HepG2 (cell line): ENCODE measurements around the gene LLGL2. TPM values are rescaled to one million over a fixed set of nuclear protein-coding genes. Genes with fewer than 3 reads are reported as not detected.

ENCODE experiments used
- EZH2 ChIP-seq: conservative IDR thresholded peaks from 2 replicates; pipeline ENCODE4 v1.6.1; 2012; ENCODE audit warnings: mild to moderate bottlenecking, low read depth, low read length, moderate library complexity
- GPN1 ChIP-seq: sonication (generic); formaldehyde crosslinking; IDR thresholded peaks from 2 replicates; pipeline ENCODE4 v1.5.1; 2020; ENCODE audit warnings: missing genetic modification reagents, borderline replicate concordance
- KDM2A ChIP-seq: sonication (generic); formaldehyde crosslinking; IDR thresholded peaks from 2 replicates; pipeline ENCODE4 v1.4.0; 2020; ENCODE audit warnings: low read depth, missing genetic modification reagents, borderline replicate concordance
- MED13 ChIP-seq: sonication (generic); formaldehyde crosslinking; IDR thresholded peaks from 2 replicates; pipeline ENCODE4 v1.5.0; 2020; ENCODE audit warnings: missing genetic modification reagents
- PCBP2 ChIP-seq: fragments of 200-400 bp; formaldehyde crosslinking; optimal IDR thresholded peaks from 2 replicates; pipeline ENCODE3; 2018; ENCODE audit warnings: low read length, low read depth; ENCODE audit not compliant: poor library complexity, severe bottlenecking
- REPIN1 ChIP-seq: sonication (generic); formaldehyde crosslinking; IDR thresholded peaks from 2 replicates; pipeline ENCODE4 v1.8.0; 2022; ENCODE audit warnings: missing genetic modification reagents, low read depth, mild to moderate bottlenecking, borderline replicate concordance
- SCMH1 ChIP-seq: sonication (generic); formaldehyde crosslinking; IDR thresholded peaks from 2 replicates; pipeline ENCODE4 v1.9.0; 2021; ENCODE audit warnings: missing genetic modification reagents, mild to moderate bottlenecking, borderline replicate concordance
- TBL1XR1 ChIP-seq: fragments of 150-350 bp; IDR thresholded peaks from 2 replicates; pipeline ENCODE4 v1.6.1; 2014; ENCODE audit warnings: borderline replicate concordance, low read length; ENCODE audit not compliant: partially characterized antibody
- WIZ ChIP-seq: sonication (generic); formaldehyde crosslinking; IDR thresholded peaks from 2 replicates; pipeline ENCODE4 v1.5.1; 2020; ENCODE audit warnings: mild to moderate bottlenecking, missing genetic modification reagents
- ZNF136 ChIP-seq: sonication (generic); formaldehyde crosslinking; IDR thresholded peaks from 2 replicates; pipeline ENCODE4 v1.8.1; 2022; ENCODE audit warnings: low read depth, mild to moderate bottlenecking, moderate library complexity, missing genetic modification reagents
- ZNF296 ChIP-seq: sonication (generic); formaldehyde crosslinking; conservative IDR thresholded peaks from 2 replicates; pipeline ENCODE4 v1.5.0; 2020; ENCODE audit warnings: mild to moderate bottlenecking, missing genetic modification reagents
- ZNF354B ChIP-seq: sonication (generic); formaldehyde crosslinking; IDR thresholded peaks from 2 replicates; pipeline ENCODE4 v1.8.0; 2022; ENCODE audit warnings: mild to moderate bottlenecking, missing genetic modification reagents
- ZNF567 ChIP-seq: sonication (generic); formaldehyde crosslinking; IDR thresholded peaks from 2 replicates; pipeline ENCODE4 v1.8.1; 2023; ENCODE audit warnings: mild to moderate bottlenecking, missing genetic modification reagents, borderline replicate concordance
- ZNF572 ChIP-seq: sonication (generic); formaldehyde crosslinking; IDR thresholded peaks from 2 replicates; pipeline ENCODE4 v1.5.1; 2020; ENCODE audit warnings: mild to moderate bottlenecking, missing genetic modification reagents
- polyA plus RNA-seq, 8 experiments: library from polyadenylated mRNA; depleted of rRNA in 3 of 8; stranded (reverse) in 7 of 8; unstranded in 1 of 8; fragments of >200 nt; fragmentation: Illumina TruSeq in 4 of 8; extraction: Trizol in 4 of 8; gene quantifications; 2 replicates each; pipeline versions ENCODE4 v1.2.1 to v1.2.3, GENCODE V29; 2011 to 2016; ENCODE audit warnings: low read depth in 4 of 8, missing spikeins in 1 of 8, mixed read lengths in 1 of 8; ENCODE audit not compliant: insufficient read depth in 1 of 8
- total RNA-seq, 5 experiments: library from RNA; depleted of rRNA; stranded (reverse); fragments of >200 nt; fragmentation: Illumina TruSeq; extraction: Trizol; gene quantifications; 2 replicates each; pipeline ENCODE4 v1.2.3, GENCODE V29; 2016; ENCODE audit warnings: low read depth in 1 of 5
- TF ChIP-seq, protein P1 (sequence below): sonication (generic); formaldehyde crosslinking; IDR thresholded peaks from 2 replicates; pipeline ENCODE4 v1.5.0; 2020; ENCODE audit warnings: mild to moderate bottlenecking, missing genetic modification reagents
- TF ChIP-seq, protein P2 (sequence below): sonication (generic); formaldehyde crosslinking; IDR thresholded peaks from 2 replicates; pipeline ENCODE4 v1.4.0; 2020; ENCODE audit warnings: missing genetic modification reagents
- TF ChIP-seq, protein P3 (sequence below): sonication (generic); formaldehyde crosslinking; IDR thresholded peaks from 2 replicates; pipeline ENCODE4 v1.9.0; 2021; ENCODE audit warnings: missing genetic modification reagents, mild to moderate bottlenecking, borderline replicate concordance
- TF ChIP-seq, protein P4 (sequence below), 2 experiments: sonication (generic) in 1 of 2; formaldehyde crosslinking in 1 of 2; IDR thresholded peaks; 2 replicates each; pipeline versions ENCODE4 v1.4.0 to v1.6.1; 2016 to 2020; ENCODE audit warnings: borderline replicate concordance in 1 of 2, low read depth in 1 of 2, mild to moderate bottlenecking in 1 of 2, missing genetic modification reagents in 1 of 2
- TF ChIP-seq, protein P5 (sequence below): IDR thresholded peaks from 2 replicates; pipeline ENCODE4 v1.6.1; 2016; ENCODE audit warnings: mild to moderate bottlenecking, missing biosample characterization, missing genetic modification reagents

The LLGL2 gene
- total and polyA plus RNA-seq, 2 of the 13 experiments (the other 11 are each of a cell fraction or from before 2014, with no cell fraction given) = 83.0 to 86.7 TPM

DNA sequence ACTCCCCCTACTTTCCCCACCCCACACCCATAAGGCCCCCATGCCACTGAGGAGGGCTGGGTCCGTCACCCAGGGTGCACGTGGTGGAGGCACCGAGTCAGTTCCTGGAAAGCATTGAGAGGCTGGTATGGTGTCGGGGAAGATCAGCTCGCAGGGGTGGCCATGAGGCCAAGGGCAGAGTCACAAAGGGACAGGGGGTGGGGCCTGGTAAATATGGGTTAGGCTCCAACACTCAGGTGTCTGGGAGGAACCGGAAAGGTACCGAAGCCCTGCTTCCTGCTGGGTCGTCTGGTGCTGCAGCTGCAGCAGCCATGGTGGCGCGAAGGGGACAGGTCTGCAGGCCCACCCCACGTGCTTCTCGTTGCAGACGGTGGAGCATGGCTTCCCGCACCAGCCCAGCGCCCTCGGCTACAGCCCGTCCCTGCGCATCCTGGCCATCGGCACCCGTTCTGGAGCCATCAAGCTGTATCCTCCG lies 30.2 kb downstream of the LLGL2 start (continued):
- TF ChIP-seq, protein P1, sequence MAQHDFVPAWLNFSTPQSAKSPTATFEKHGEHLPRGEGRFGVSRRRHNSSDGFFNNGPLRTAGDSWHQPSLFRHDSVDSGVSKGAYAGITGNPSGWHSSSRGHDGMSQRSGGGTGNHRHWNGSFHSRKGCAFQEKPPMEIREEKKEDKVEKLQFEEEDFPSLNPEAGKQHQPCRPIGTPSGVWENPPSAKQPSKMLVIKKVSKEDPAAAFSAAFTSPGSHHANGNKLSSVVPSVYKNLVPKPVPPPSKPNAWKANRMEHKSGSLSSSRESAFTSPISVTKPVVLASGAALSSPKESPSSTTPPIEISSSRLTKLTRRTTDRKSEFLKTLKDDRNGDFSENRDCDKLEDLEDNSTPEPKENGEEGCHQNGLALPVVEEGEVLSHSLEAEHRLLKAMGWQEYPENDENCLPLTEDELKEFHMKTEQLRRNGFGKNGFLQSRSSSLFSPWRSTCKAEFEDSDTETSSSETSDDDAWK (CRISPR knock-in tag) = no peak
- TF ChIP-seq EZH2 = no peak
- TF ChIP-seq REPIN1 (CRISPR knock-in tag) = no peak
- TF ChIP-seq ZNF136 = no peak
- peak; percentile 23; the same call in 1 of the 2 replicates for TF ChIP-seq KDM2A
- TF ChIP-seq ZNF354B (CRISPR knock-in tag) = no peak
- no peak for TF ChIP-seq ZNF572 (CRISPR knock-in tag)
- TF ChIP-seq ZNF296 (CRISPR knock-in tag) = no peak
- TF ChIP-seq GPN1 = no peak
- TF ChIP-seq SCMH1 (CRISPR knock-in tag) = no peak
- TF ChIP-seq MED13 (CRISPR knock-in tag) = no peak
- TF ChIP-seq TBL1XR1 = no peak
- TF ChIP-seq, protein P2, sequence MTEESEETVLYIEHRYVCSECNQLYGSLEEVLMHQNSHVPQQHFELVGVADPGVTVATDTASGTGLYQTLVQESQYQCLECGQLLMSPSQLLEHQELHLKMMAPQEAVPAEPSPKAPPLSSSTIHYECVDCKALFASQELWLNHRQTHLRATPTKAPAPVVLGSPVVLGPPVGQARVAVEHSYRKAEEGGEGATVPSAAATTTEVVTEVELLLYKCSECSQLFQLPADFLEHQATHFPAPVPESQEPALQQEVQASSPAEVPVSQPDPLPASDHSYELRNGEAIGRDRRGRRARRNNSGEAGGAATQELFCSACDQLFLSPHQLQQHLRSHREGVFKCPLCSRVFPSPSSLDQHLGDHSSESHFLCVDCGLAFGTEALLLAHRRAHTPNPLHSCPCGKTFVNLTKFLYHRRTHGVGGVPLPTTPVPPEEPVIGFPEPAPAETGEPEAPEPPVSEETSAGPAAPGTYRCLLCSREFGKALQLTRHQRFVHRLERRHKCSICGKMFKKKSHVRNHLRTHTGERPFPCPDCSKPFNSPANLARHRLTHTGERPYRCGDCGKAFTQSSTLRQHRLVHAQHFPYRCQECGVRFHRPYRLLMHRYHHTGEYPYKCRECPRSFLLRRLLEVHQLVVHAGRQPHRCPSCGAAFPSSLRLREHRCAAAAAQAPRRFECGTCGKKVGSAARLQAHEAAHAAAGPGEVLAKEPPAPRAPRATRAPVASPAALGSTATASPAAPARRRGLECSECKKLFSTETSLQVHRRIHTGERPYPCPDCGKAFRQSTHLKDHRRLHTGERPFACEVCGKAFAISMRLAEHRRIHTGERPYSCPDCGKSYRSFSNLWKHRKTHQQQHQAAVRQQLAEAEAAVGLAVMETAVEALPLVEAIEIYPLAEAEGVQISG = peak; percentile 20; the same call in 1 of the 2 replicates
- no peak for TF ChIP-seq WIZ (CRISPR knock-in tag)
- TF ChIP-seq ZNF567 (CRISPR knock-in tag) = no peak
- TF ChIP-seq, protein P3, sequence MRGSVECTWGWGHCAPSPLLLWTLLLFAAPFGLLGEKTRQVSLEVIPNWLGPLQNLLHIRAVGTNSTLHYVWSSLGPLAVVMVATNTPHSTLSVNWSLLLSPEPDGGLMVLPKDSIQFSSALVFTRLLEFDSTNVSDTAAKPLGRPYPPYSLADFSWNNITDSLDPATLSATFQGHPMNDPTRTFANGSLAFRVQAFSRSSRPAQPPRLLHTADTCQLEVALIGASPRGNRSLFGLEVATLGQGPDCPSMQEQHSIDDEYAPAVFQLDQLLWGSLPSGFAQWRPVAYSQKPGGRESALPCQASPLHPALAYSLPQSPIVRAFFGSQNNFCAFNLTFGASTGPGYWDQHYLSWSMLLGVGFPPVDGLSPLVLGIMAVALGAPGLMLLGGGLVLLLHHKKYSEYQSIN = no peak
- TF ChIP-seq, protein P4, sequence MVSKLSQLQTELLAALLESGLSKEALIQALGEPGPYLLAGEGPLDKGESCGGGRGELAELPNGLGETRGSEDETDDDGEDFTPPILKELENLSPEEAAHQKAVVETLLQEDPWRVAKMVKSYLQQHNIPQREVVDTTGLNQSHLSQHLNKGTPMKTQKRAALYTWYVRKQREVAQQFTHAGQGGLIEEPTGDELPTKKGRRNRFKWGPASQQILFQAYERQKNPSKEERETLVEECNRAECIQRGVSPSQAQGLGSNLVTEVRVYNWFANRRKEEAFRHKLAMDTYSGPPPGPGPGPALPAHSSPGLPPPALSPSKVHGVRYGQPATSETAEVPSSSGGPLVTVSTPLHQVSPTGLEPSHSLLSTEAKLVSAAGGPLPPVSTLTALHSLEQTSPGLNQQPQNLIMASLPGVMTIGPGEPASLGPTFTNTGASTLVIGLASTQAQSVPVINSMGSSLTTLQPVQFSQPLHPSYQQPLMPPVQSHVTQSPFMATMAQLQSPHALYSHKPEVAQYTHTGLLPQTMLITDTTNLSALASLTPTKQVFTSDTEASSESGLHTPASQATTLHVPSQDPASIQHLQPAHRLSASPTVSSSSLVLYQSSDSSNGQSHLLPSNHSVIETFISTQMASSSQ (IDR thresholded peaks at IDR 0.05; ENCODE audit: low read depth) = no peak
- TF ChIP-seq, protein P4 (CRISPR knock-in tag; IDR thresholded peaks at IDR 0.05; ENCODE audit: borderline replicate concordance) = peak; percentile 57; the same call in 1 of the 2 replicates
- TF ChIP-seq, protein P5, sequence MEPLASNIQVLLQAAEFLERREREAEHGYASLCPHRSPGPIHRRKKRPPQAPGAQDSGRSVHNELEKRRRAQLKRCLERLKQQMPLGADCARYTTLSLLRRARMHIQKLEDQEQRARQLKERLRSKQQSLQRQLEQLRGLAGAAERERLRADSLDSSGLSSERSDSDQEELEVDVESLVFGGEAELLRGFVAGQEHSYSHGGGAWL (CRISPR knock-in tag) = no peak
- TF ChIP-seq PCBP2 = no peak
